Brain microvascular endothelial cell (primary cell): ENCODE results near the gene ITIH5.

Source experiments
- DNase-seq: peaks from one replicate; pipeline ENCODE4 v3.0.0-alpha.2; 2020
- H3K27ac ChIP-seq: fragments of 250-450 bp; sonication (Bioruptor Pico); 2 replicates; pipeline ENCODE4 v1.5.1; 2020; ENCODE audit warnings: mild to moderate bottlenecking, moderate library complexity
- H3K27me3 ChIP-seq: fragments of 250-450 bp; sonication (Bioruptor Pico); replicated peaks from 2 replicates; pipeline ENCODE4 v1.5.1; 2020; ENCODE audit warnings: mild to moderate bottlenecking
- H3K36me3 ChIP-seq: fragments of 250-450 bp; sonication (Bioruptor Pico); replicated peaks from 2 replicates; pipeline ENCODE4 v1.5.1; 2020; ENCODE audit warnings: mild to moderate bottlenecking
- H3K4me3 ChIP-seq: 2 replicates; pipeline ENCODE4 v1.5.1; 2011; ENCODE audit warnings: low read depth, mild to moderate bottlenecking, control low read depth, low read length, moderate library complexity
- CTCF ChIP-seq: IDR thresholded peaks from 2 replicates; pipeline ENCODE4 v1.5.1; 2011; ENCODE audit warnings: low read depth, mild to moderate bottlenecking, moderate library complexity, low read length, control low read depth, inconsistent platforms; ENCODE audit errors: missing control alignments
- in situ Hi-C: cut with HindIII; loops from 2 replicates; pipeline ENCODE4 v1.10.0; 2017; ENCODE audit warnings: low sequenced_read_pairs, low pct_ligation_motif_present

The ITIH5 gene

GRCh38 chr10:7561985-7562384 is 104.8 kb downstream of the ITIH5 start:
- no peak for DNase-seq
- H3K27me3 ChIP-seq = peaks cover 1% of the 10 kb centered on the region

GRCh38 chr10:7561216-7561893 is 105.4 kb downstream of the ITIH5 start:
- no peak overlapping the region for H3K27ac ChIP-seq
- no peak for TF ChIP-seq CTCF
- no peak for DNase-seq
- no peak overlapping the region for H3K4me3 ChIP-seq
- H3K27me3 ChIP-seq = peaks cover 1% of the 10 kb centered on the region
- in situ Hi-C loops = no loop called here
- no peaks in the 10 kb centered on the region for H3K36me3 ChIP-seq

More at GRCh38 chr10:7561985-7562384, 104.8 kb downstream of the ITIH5 start:
- in situ Hi-C loops = no loop called here
- no peak for TF ChIP-seq CTCF
- H3K36me3 ChIP-seq = no peaks in the 10 kb centered on the region
- H3K27ac ChIP-seq = no peak overlapping the region
- no peak overlapping the region for H3K4me3 ChIP-seq

DNA sequence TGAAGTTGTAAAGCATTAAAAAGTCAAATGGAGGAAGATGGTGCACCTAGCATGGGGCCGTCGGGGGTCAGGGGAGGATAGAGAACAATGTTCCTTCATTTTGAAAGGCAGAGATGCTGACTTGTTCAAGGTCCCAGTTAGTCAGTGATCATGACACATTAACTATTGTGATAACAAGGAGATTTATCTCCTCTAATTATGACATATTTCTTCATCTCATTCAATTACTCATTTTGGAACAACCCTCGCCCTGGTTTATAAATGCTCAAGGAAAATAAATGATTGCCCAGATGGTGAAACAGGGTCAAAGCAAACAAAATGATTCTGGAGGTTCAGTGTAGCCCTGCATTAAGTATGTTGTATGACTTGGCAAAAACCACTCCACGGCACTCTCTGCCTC is 106.2 kb downstream of the ITIH5 start:
- no peak for DNase-seq

DNA sequence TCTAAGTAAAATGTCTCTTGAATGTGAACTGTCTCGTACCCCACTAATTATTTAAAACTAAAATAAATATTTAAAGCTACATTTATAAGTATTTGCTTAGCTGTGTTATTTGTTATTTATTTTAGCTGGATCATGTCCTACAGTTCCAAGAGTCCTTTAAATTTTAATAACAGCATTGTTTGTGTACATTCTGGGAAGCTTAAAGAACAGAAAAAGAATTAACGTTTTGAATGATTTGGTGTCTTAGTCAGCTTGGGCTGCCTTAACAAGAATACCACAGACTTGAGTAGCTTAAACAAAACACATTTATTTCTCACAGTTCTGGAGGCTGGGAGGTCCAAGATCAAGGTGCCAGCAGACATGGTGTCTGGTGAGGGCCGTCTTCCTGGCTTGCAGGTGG is 107.4 kb downstream of the ITIH5 start:
- Histone ChIP-seq H3K27me3 (peaks cover 1% of the 10 kb centered on the region), H3K36me3 (no peaks in the 10 kb centered on the region), H3K27ac (no peak overlapping the region), H3K4me3 (no peak overlapping the region)
- in situ Hi-C loops = no loop called here
- TF ChIP-seq CTCF = no peak
- no peak for DNase-seq

More for the DNA sequence above, 106.2 kb downstream of the ITIH5 start:
- peaks cover 1% of the 10 kb centered on the region for H3K27me3 ChIP-seq
- H3K27ac ChIP-seq = no peak overlapping the region
- TF ChIP-seq CTCF = no peak
- H3K36me3 ChIP-seq = no peaks in the 10 kb centered on the region
- in situ Hi-C loops = no loop called here
- H3K4me3 ChIP-seq = no peak overlapping the region

GRCh38 chr10:7558036-7558435 is 108.7 kb downstream of the ITIH5 start:
- Histone ChIP-seq H3K27ac (no peak overlapping the region), H3K4me3 (no peak overlapping the region), H3K36me3 (no peaks in the 10 kb centered on the region), H3K27me3 (peaks cover 1% of the 10 kb centered on the region)
- in situ Hi-C loops = no loop called here
- no peak for DNase-seq
- no peak for TF ChIP-seq CTCF

DNA sequence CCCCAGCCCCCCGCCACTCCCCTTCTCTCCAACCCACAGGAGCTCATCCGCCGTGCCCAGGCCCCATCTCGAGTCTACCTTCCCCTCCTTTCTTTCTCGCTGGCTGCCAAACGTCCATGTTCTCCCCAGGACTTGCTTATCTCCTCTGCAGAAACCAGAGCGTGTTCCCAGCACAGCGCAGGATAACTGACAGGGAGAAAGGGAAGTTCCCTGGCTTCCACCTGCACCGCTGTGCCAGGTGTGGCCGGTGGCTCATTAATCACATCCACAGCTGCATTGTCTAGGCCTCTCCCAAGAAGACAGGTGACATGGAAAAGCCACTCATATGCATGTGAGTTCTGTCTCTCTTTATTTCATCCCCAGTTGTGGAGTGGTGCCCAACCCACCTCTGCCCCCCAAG is 113.2 kb downstream of the ITIH5 start:
- no peak overlapping the region for H3K4me3 ChIP-seq
- TF ChIP-seq CTCF = no peak
- H3K36me3 ChIP-seq = no peaks in the 10 kb centered on the region
- no peak overlapping the region for H3K27ac ChIP-seq
- in situ Hi-C loops = no loop called here
- H3K27me3 ChIP-seq = no peaks in the 10 kb centered on the region
- no peak for DNase-seq
